GM12801 (cell line): ENCODE data around the gene PROM2.

Experiments used
- CTCF ChIP-seq: IDR thresholded peaks from one replicate; pipeline ENCODE4 v1.5.1; 2011; ENCODE audit warnings: control low read depth; ENCODE audit not compliant: insufficient read length; ENCODE audit errors: extremely low read depth

Gene PROM2

GRCh38 chr2:95300450-95300849 lies 26.2 kb downstream of the PROM2 start:
- no peak for TF ChIP-seq CTCF

- no peak for TF ChIP-seq CTCF
These were observed 26.9 kb downstream of the PROM2 start for GRCh38 chr2:95301186-95301585.

DNA sequence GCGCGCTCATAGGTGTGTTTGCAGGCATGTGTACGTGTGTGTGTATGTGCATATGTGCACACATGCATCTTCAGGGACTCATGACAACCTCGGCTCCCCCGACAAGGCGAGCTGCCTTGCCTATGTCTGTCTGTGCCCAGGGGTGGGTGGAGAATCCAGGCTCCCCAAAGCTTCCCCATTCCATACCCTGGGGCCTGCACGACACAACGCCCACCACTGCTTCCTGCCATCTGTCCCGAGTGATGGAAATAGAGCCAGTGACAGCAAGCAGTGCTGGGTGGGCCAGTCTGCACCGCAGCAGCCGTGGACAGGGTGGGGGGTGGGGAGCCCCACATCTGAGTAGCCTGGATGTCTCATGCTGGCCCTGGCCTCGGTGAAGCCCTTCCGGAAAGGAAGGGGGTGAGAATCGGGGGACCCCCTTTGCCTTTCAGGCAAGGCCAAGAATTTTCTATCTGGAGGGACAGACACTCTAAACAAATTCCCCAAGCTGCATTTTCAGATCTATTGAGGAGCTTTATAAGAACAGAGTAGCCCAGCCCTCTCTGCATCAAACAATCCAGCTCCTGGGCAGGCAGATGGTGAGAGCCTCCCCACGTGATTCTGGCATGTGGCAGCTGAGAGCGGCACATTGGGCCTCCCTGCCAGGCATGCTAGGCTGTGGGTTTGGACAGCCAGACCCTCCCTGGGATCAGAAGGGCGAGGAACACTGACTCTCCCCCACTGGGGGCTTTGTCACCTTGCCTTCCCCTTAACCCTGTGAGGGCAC lies 27.8 kb downstream of the PROM2 start:
- TF ChIP-seq CTCF = no peak

GRCh38 chr2:95303191-95303919 lies 29.1 kb downstream of the PROM2 start:
- TF ChIP-seq CTCF = no peak

DNA sequence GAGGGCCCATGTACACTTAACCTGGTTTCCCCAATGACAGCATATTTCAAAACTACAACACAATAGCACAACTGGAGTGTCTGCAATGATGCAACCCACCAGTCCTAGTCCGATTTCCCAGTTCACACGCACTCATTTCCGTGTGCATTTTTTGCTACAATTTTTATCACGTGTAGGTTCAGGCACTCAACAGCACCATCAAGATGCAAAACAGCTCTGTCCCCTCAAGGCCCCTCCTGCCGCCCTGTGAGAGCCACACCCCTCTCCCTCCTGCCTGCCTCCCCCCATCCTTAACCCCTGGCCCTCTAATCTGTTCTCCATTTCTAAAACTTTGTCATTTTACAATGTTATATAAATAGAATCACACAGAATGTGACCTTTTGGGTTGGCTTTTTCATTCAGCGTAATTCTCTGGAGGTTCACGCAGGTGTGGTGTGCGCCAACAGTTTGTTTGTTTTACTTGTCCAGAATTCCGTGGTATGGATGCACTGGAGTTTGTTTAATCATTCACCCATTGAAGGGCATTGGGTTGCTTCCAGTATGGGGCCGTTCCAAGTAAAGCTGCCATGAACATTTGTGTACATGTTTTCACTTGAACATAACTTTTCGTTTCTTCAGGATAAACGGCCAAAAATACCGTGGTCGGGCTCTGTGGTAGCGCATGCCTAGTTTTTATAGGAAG lies 31.3 kb downstream of the PROM2 start:
- no peak for TF ChIP-seq CTCF

- TF ChIP-seq CTCF = no peak
These were observed 32.2 kb downstream of the PROM2 start for GRCh38 chr2:95306336-95306895.

- no peak for TF ChIP-seq CTCF
These were observed 32.8 kb downstream of the PROM2 start for GRCh38 chr2:95307036-95307435.
